Measurements from ENCODE around the gene ASB1. TPM values are rescaled to one million over a fixed set of nuclear protein-coding genes. Genes with fewer than 3 reads are reported as not detected.

ASB1 gene
- total and polyA plus RNA-seq, 2 of the 13 experiments (the other 11 are each of a cell fraction or from before 2014, with no cell fraction given) = 48.6 to 49.2 TPM

GRCh38 chr2:238426568-238427434 is at the start of gene ASB1 (continued):
- TF ChIP-seq MTF1 (CRISPR knock-in tag; IDR thresholded peaks at IDR 0.05) (peak; percentile 69; the same call in 1 of the 2 replicates), GZF1 (CRISPR knock-in tag; IDR thresholded peaks at IDR 0.05) (no peak), POLR2AphosphoS2 (IDR thresholded peaks at IDR 0.05; ENCODE audit: low read depth, low read length) (no peak), SOX13 (IDR thresholded peaks at IDR 0.05) (peak; percentile 13; the same call in 1 of the 2 replicates), SOX13 (CRISPR knock-in tag; conservative IDR thresholded peaks at IDR 0.05 in 1 of 2, IDR thresholded peaks at IDR 0.05 in 1 of 2) (peak in 1 of 2 experiments; percentile 6; a peak in 1 of 4 replicates), SRY (CRISPR knock-in tag; IDR thresholded peaks at IDR 0.05) (peak; percentile 83; the same call in 1 of the 2 replicates), ZBTB39 (CRISPR knock-in tag; IDR thresholded peaks at IDR 0.05) (no peak; the same call in 1 of the 2 replicates), MXD1 (CRISPR knock-in tag; IDR thresholded peaks at IDR 0.05) (peak; percentile 89), FOXM1 (CRISPR knock-in tag; IDR thresholded peaks at IDR 0.05) (no peak), ZNF501 (CRISPR knock-in tag; IDR thresholded peaks at IDR 0.05) (peak; percentile 72), ZNF446 (CRISPR knock-in tag; IDR thresholded peaks at IDR 0.05) (no peak; the same call in 1 of the 2 replicates), GLI4 (CRISPR knock-in tag; IDR thresholded peaks at IDR 0.05; ENCODE audit: borderline replicate concordance) (no peak; the same call in 1 of the 2 replicates), ERF (CRISPR knock-in tag; IDR thresholded peaks at IDR 0.05) (peak; percentile 80), RBM39 (IDR thresholded peaks at IDR 0.05; ENCODE audit: low read depth, low read length, poor library complexity, severe bottlenecking) (peak; percentile 88), FOXO1 (CRISPR knock-in tag; IDR thresholded peaks at IDR 0.05) (peak; percentile 10; the same call in 1 of the 2 replicates), HNF4G (IDR thresholded peaks at IDR 0.05; ENCODE audit: borderline replicate concordance, low read depth, low read length) (peak; percentile 39; the same call in 1 of the 2 replicates), HNF4G (CRISPR knock-in tag; IDR thresholded peaks at IDR 0.05; ENCODE audit: borderline replicate concordance, low read depth) (no peak; the same call in 1 of the 2 replicates), PHF20 (CRISPR knock-in tag; IDR thresholded peaks at IDR 0.05) (peak; percentile 91), SPEN (CRISPR knock-in tag; IDR thresholded peaks at IDR 0.05; ENCODE audit: low read depth) (peak; percentile 96), ZNF678 (CRISPR knock-in tag; IDR thresholded peaks at IDR 0.05) (peak; percentile 69; the same call in 1 of the 2 replicates), LCORL (IDR thresholded peaks at IDR 0.05) (no peak), LCORL (CRISPR knock-in tag; IDR thresholded peaks at IDR 0.05) (peak; percentile 33; the same call in 1 of the 2 replicates), POLR2G (IDR thresholded peaks at IDR 0.05; ENCODE audit: low read depth, low read length) (peak; percentile 97), ZMAT5 (CRISPR knock-in tag; IDR thresholded peaks at IDR 0.05; ENCODE audit: borderline replicate concordance, low read depth) (no peak), SRSF1 (optimal IDR thresholded peaks at IDR 0.05; ENCODE audit: low read depth, low read length) (peak; percentile 60), THRA (CRISPR knock-in tag; IDR thresholded peaks at IDR 0.05; ENCODE audit: borderline replicate concordance) (peak; percentile 46; the same call in 1 of the 2 replicates)

All from HepG2 (cell line).